Gastroesophageal sphincter (tissue), 3 donors: ENCODE results near the gene NRARP.

Source experiments
- EP300 ChIP-seq: sonication (generic); formaldehyde crosslinking; IDR thresholded peaks from one replicate; pipeline ENCODE4 v1.6.1; 2017; ENCODE audit warnings: antibody characterized with exemption, mild to moderate bottlenecking
- POLR2AphosphoS5 ChIP-seq: sonication (generic); formaldehyde crosslinking; IDR thresholded peaks from one replicate; pipeline ENCODE4 v1.6.1; 2017; ENCODE audit warnings: antibody characterized with exemption
- TF ChIP-seq, protein P1 (sequence below), 4 experiments: fragments of 200-600 bp in 2 of 4; fragments of 450-650 bp in 2 of 4; sonication (generic) in 1 of 4; IDR thresholded peaks; one replicate each; pipeline ENCODE4 v1.5.1; 2017 to 2019; ENCODE audit warnings: antibody characterized with exemption in 4 of 4, mild to moderate bottlenecking in 2 of 4, moderate library complexity in 2 of 4

DNA sequence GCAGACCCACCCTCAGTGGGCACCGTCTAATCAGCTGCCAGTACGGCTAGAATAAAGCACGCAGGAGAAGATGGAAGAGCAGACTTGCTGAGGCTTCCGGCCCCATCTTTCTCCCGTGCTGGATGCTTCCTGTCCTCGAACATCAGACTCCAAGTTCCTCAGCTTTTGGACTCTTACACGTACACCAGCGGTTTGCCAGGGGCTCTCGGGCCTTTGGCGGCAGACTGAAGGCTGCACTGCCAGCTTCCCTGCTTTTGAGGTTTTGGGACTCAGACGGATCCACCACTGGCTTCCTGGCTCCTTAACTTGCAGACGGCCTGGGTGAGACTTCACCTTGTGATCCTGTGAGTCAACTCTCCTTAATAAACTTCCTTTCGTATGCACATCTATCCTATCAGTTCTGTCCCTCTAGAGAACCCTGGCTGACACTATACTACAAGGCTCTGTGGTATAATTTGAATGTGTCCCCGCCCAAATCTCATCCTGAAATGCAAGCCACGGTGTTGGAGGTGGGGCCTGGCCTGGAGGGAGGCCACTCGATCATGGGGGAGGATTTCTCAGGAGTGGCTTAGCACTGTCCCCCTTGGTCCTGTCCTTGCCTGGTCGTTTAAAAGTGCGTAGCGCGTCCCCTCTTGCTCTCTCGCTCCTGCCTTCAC, 31.1 kb upstream of the NRARP start:
- TF ChIP-seq EP300 (no peak), POLR2AphosphoS5 (no peak)
- TF ChIP-seq, protein P1, sequence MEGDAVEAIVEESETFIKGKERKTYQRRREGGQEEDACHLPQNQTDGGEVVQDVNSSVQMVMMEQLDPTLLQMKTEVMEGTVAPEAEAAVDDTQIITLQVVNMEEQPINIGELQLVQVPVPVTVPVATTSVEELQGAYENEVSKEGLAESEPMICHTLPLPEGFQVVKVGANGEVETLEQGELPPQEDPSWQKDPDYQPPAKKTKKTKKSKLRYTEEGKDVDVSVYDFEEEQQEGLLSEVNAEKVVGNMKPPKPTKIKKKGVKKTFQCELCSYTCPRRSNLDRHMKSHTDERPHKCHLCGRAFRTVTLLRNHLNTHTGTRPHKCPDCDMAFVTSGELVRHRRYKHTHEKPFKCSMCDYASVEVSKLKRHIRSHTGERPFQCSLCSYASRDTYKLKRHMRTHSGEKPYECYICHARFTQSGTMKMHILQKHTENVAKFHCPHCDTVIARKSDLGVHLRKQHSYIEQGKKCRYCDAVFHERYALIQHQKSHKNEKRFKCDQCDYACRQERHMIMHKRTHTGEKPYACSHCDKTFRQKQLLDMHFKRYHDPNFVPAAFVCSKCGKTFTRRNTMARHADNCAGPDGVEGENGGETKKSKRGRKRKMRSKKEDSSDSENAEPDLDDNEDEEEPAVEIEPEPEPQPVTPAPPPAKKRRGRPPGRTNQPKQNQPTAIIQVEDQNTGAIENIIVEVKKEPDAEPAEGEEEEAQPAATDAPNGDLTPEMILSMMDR (IDR thresholded peaks at IDR 0.05), result no peak
